GM12878 (cell line): ENCODE results near the gene TTC32. TPM values are rescaled to one million over a fixed set of nuclear protein-coding genes. Genes with fewer than 3 reads are reported as not detected.

Source experiments
- ATAC-seq: fragments of 200-7000 bp; cut with Tn5 transposase; 3 replicates; pipeline ENCODE4 v1.9.1; 2020; ENCODE audit warnings: mild to moderate bottlenecking, moderate library complexity
- BruUV-seq: library from RNA; stranded (reverse); fragments of 400-500 nt; replicated peaks from 2 replicates; lab custom pipeline; 2021; lab: Mats Ljungman, UMichigan
- CTCF ChIA-PET: fragments of 300-600 bp; sonication (Branson Sonifier 250); formaldehyde crosslinking; extraction: SDS; loops from one replicate; lab custom pipeline; 2021; ENCODE audit warnings: inconsistent platforms; lab: Yijun Ruan, JAX
- POLR2A ChIA-PET: fragments of 350-600 bp; formaldehyde crosslinking; extraction: SDS; loops from one replicate; lab custom pipeline; 2021; ENCODE audit warnings: inconsistent platforms; lab: Charles Lee
- RAD21 ChIA-PET: fragments of 300-600 bp; sonication (Branson Sonifier 250); formaldehyde crosslinking; loops from one replicate; lab custom pipeline; 2023; ENCODE audit warnings: antibody characterized with exemption; ENCODE audit not compliant: unreplicated experiment; lab: Charles Lee
- SMC1A ChIA-PET: fragments of 300-600 bp; sonication (Branson Sonifier 250); formaldehyde crosslinking; loops from one replicate; lab custom pipeline; 2023; ENCODE audit not compliant: unreplicated experiment, uncharacterized antibody; lab: Charles Lee
- DNase-seq: peaks from one replicate; pipeline ENCODE4 v3.0.0-alpha.2; 2011; ENCODE audit warnings: low read depth, low spot score
- FAIRE-seq: peaks from 3 replicates; lab custom pipeline; 2011; peaks lifted over from hg19 to GRCh38; lab: Jason Lieb, UNC
- H2AFZ ChIP-seq: 2 replicates; pipeline ENCODE4 v1.6.0; 2011; ENCODE audit warnings: low read depth, low read length, control low read depth; ENCODE audit not compliant: control insufficient read depth
- H3K27ac ChIP-seq: 2 replicates; pipeline ENCODE4 v1.5.1; 2011; ENCODE audit warnings: control low read depth; ENCODE audit not compliant: control insufficient read depth, insufficient read depth
- H3K27me3 ChIP-seq, 2 experiments: replicated peaks in 1 of 2; 2 replicates each; pipeline versions ENCODE4 v1.6.0 to v1.6.1; 2011; ENCODE audit warnings: low read length in 1 of 2; ENCODE audit not compliant: control insufficient read depth in 2 of 2, insufficient read depth in 2 of 2
- H3K36me3 ChIP-seq, 2 experiments: 2 replicates each; pipeline ENCODE4 v1.5.1; 2011; ENCODE audit warnings: low read length in 1 of 2; ENCODE audit not compliant: control insufficient read depth in 2 of 2, insufficient read depth in 2 of 2
- H3K4me1 ChIP-seq: 2 replicates; pipeline ENCODE4 v1.6.1; 2011; ENCODE audit warnings: mild to moderate bottlenecking, low read length, moderate library complexity, mixed read lengths; ENCODE audit not compliant: control insufficient read depth, insufficient read depth
- H3K4me2 ChIP-seq: 2 replicates; pipeline ENCODE4 v1.6.0; 2011; ENCODE audit warnings: control low read depth; ENCODE audit not compliant: control insufficient read depth, insufficient read depth
- H3K4me3 ChIP-seq: fragments of 200-600 bp; sonication (generic); 2 replicates; pipeline ENCODE4 v1.5.1; 2016
- H3K79me2 ChIP-seq: 2 replicates; pipeline ENCODE4 v1.6.0; 2011; ENCODE audit warnings: low read length; ENCODE audit not compliant: control insufficient read depth, insufficient read depth
- H3K9ac ChIP-seq: 2 replicates; pipeline ENCODE4 v1.8.0; 2011; ENCODE audit warnings: low read length, control low read depth, mixed read lengths; ENCODE audit not compliant: control insufficient read depth, insufficient read depth
- H3K9me3 ChIP-seq: replicated peaks from 3 replicates; pipeline ENCODE4 v1.5.1; 2011; ENCODE audit warnings: mild to moderate bottlenecking, low read length; ENCODE audit not compliant: control insufficient read depth, insufficient read depth
- H4K20me1 ChIP-seq: 2 replicates; pipeline ENCODE4 v1.6.0; 2011; ENCODE audit not compliant: control insufficient read depth, insufficient read depth
- BMI1 ChIP-seq: fragments of 450-650 bp; IDR thresholded peaks from 2 replicates; pipeline ENCODE4 v1.6.1; 2016; ENCODE audit warnings: mild to moderate bottlenecking, moderate library complexity, borderline replicate concordance
- CEBPB ChIP-seq, 2 experiments: fragments of 150-350 bp in 1 of 2; IDR thresholded peaks; 2 replicates each; pipeline ENCODE4 v1.6.1; 2012 to 2014; ENCODE audit warnings: low read depth in 2 of 2, low read length in 2 of 2, borderline replicate concordance in 1 of 2, inconsistent platforms in 1 of 2
- ELK1 ChIP-seq: IDR thresholded peaks from 2 replicates; pipeline ENCODE4 v1.6.1; 2012; ENCODE audit warnings: low read depth, low read length, improper control_type of control experiment
- IRF3 ChIP-seq: fragments of 450-650 bp; IDR thresholded peaks from 2 replicates; pipeline ENCODE4 v1.6.1; 2014; ENCODE audit warnings: mild to moderate bottlenecking
- MEF2A ChIP-seq: IDR thresholded peaks from 2 replicates; pipeline ENCODE4 v1.6.1; 2011; ENCODE audit warnings: low read depth, mild to moderate bottlenecking, low read length, moderate library complexity; ENCODE audit not compliant: insufficient read depth
- SIX5 ChIP-seq: IDR thresholded peaks from 2 replicates; pipeline ENCODE4 v1.6.1; 2011; ENCODE audit warnings: mild to moderate bottlenecking, low read depth, low read length, moderate library complexity; ENCODE audit not compliant: severe bottlenecking
- TCF12 ChIP-seq: IDR thresholded peaks from 2 replicates; pipeline ENCODE4 v1.6.1; 2011; ENCODE audit warnings: low read depth, mild to moderate bottlenecking, low read length
- WGBS: methylation state at CpG from one replicate; pipeline ENCODE4 v1.1.6; 2016; ENCODE audit warnings: low lambda C conversion rate; ENCODE audit not compliant: insufficient replicate concordance, insufficient coverage; ENCODE audit errors: missing lambda C conversion rate; 5-methylcytosine and 5-hydroxymethylcytosine counted together
- in situ Hi-C: fragments of 300-500 bp; cut with MboI; formaldehyde crosslinking; loops from 9 replicates; pipeline ENCODE4 v1.14.3; 2018; ENCODE audit warnings: mixed read lengths
- intact Hi-C: fragments of 100-400 bp; cut with micrococcal nuclease; formaldehyde crosslinking; loops from one replicate; pipeline ENCODE4 v1.14.2; 2022; ENCODE audit not compliant: unreplicated experiment
- polyA plus RNA-seq, 11 experiments: library from polyadenylated mRNA; depleted of rRNA in 4 of 11; unstranded in 6 of 11; stranded (reverse) in 5 of 11; fragments of >200 nt; fragmentation: Nextera tagmentation in 4 of 11; fragmentation: Illumina TruSeq in 1 of 11; extraction: Ambion mirVana in 4 of 11; extraction: Trizol in 1 of 11; gene quantifications; 1 replicate in 1 of 11; 2 replicates in 10 of 11; pipeline versions ENCODE4 v1.2.1 to v1.2.3, GENCODE V29; 2011 to 2016; ENCODE audit warnings: inconsistent platforms in 2 of 11, missing spikeins in 2 of 11, low read depth in 1 of 11
- total RNA-seq, 4 experiments: library from RNA; depleted of rRNA in 3 of 4; stranded (reverse); fragments of >200 nt in 3 of 4; fragmentation: Illumina TruSeq in 1 of 4; extraction: Trizol in 1 of 4; gene quantifications; 2 replicates each; pipeline versions ENCODE4 v1.2.1 to v1.2.3, GENCODE V29; 2013 to 2021
- TF ChIP-seq, protein P1 (sequence below): IDR thresholded peaks from 2 replicates; pipeline ENCODE4 v1.6.1; 2011; ENCODE audit warnings: borderline replicate concordance, low read depth, mild to moderate bottlenecking, moderate library complexity, mixed read lengths, low read length; ENCODE audit not compliant: insufficient read depth; ENCODE audit errors: extremely low read length

The TTC32 gene
- total and polyA plus RNA-seq, 10 of the 15 experiments (the other 5 are each of a cell fraction or from before 2014, with no cell fraction given): 11.1 to 30.0 (median 19.7) TPM

GRCh38 chr2:19875280-19875679 lies 26.5 kb downstream of the TTC32 start:
- 45% methylated on average over 1 of the region's 1 CpG for WGBS
- no peak for DNase-seq
- no peak overlapping the region for H3K4me2 ChIP-seq
- H4K20me1 ChIP-seq: no peaks in the 10 kb centered on the region; the same call in 1 of the 2 replicates
- H3K27ac ChIP-seq: no peak overlapping the region
- intact Hi-C loops: no loop called here
- no peaks in the 10 kb centered on the region for H3K4me1 ChIP-seq
- H2AFZ ChIP-seq: no peak overlapping the region
- ChIA-PET SMC1A (interaction anchor here (0.8 to 1.4 kb wide), 2 partner anchors 11 to 22 kb away, joined by 3 read pairs; no protein-coding TSS in a partner anchor), POLR2A (interaction anchor here (0.5 kb wide), 1 partner anchor 691 kb away, joined by 3 read pairs; no protein-coding TSS in a partner anchor), CTCF (no interaction called here), RAD21 (no interaction called here)
- BruUV-seq: no TSS peak
- H3K79me2 ChIP-seq: no peaks in the 10 kb centered on the region
- H3K36me3 ChIP-seq: no peaks in the 10 kb centered on the region
- no peaks in the 10 kb centered on the region for H3K9me3 ChIP-seq
- no peak for FAIRE-seq
- no peak for ATAC-seq
- TF ChIP-seq SIX5 (no peak), BMI1 (no peak), CEBPB (IDR thresholded peaks at IDR 0.05; ENCODE audit: borderline replicate concordance in 1 of 2, low read depth in 2 of 2, low read length in 2 of 2) (no peak), MEF2A (no peak), IRF3 (no peak), TCF12 (no peak), ELK1 (no peak)
- TF ChIP-seq, protein P1, sequence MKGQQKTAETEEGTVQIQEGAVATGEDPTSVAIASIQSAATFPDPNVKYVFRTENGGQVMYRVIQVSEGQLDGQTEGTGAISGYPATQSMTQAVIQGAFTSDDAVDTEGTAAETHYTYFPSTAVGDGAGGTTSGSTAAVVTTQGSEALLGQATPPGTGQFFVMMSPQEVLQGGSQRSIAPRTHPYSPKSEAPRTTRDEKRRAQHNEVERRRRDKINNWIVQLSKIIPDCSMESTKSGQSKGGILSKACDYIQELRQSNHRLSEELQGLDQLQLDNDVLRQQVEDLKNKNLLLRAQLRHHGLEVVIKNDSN: no peak
- H3K9ac ChIP-seq: no peak overlapping the region
- in situ Hi-C loops: no loop called here
- H3K27me3 ChIP-seq: no peaks in the 10 kb centered on the region
- no peak overlapping the region for H3K4me3 ChIP-seq
